ENCODE data around the gene POLDIP2. TPM values are rescaled to one million over a fixed set of nuclear protein-coding genes. Genes with fewer than 3 reads are reported as not detected.

POLDIP2 gene
- total and polyA plus RNA-seq, 2 donors from 2014 or later = 84.9 to 174 TPM

DNA sequence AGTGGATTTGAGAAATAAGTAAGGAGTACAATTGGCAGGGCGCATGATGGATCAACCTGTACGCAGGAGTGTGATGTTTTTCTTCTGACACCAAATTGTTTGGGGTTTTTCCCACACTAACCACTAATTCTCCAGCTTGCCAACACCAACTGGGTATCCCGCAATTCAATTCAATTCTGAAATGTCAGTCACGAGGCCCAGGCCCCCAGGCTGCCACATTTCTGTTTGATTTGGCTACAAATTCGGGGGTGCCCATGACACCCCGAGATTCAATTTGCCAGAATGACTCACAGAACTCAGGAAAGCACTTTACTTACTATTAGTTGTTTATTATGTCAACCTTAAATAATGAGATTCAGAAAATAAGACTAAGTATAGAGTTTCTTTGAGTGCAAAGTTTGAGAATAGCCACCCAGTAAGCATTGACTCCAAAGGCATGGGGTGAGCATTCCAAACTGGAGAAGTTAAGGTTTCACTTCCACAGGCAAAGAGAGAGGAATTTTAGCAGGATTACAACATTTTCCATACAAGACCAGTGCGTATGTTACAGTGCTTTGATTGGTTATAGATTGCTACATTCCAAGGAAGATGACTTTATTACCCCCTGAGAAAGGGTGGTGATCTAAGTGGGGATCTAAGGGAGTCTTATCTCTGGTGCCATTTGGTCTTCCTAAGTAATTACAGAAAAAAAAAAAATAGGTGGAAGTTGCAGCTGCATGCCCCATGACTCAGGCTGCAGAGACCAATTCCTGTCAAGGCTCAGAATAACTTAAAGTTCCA, 37.2 kb upstream of the POLDIP2 start:
- no peaks in the 10 kb centered on the region for H3K9me3 ChIP-seq (ENCODE audit: control insufficient read depth in 2 of 3, insufficient read depth in 1 of 3, low read length in 3 of 3)
- FAIRE-seq = no peak
- H3K9ac ChIP-seq (ENCODE audit: low read length in 3 of 3) = no peak overlapping the region
- H3K36me3 ChIP-seq (ENCODE audit: control insufficient read depth in 2 of 3, insufficient read depth in 3 of 3, low read length in 3 of 3) = peaks cover 6 to 20% (median 15%) of the 10 kb centered on the region in 3 donors
- H3K4me3 ChIP-seq (ENCODE audit: low read length in 3 of 3) = no peak overlapping the region
- DNase-seq = no peak
- intact Hi-C loops (cut with DNase I) = no loop called here
- H3K27ac ChIP-seq (ENCODE audit: low read depth in 2 of 2, low read length in 2 of 2) = no peak overlapping the region
- H3K27me3 ChIP-seq (ENCODE audit: control insufficient read depth, insufficient read depth, low read length) = no peaks in the 10 kb centered on the region
- peaks cover 0 to 18% (median 4%) of the 10 kb centered on the region in 3 donors for H3K4me1 ChIP-seq (ENCODE audit: control insufficient read depth in 2 of 3, insufficient read depth in 2 of 3, low read depth in 1 of 3, low read length in 3 of 3)
- TF ChIP-seq, protein P1, sequence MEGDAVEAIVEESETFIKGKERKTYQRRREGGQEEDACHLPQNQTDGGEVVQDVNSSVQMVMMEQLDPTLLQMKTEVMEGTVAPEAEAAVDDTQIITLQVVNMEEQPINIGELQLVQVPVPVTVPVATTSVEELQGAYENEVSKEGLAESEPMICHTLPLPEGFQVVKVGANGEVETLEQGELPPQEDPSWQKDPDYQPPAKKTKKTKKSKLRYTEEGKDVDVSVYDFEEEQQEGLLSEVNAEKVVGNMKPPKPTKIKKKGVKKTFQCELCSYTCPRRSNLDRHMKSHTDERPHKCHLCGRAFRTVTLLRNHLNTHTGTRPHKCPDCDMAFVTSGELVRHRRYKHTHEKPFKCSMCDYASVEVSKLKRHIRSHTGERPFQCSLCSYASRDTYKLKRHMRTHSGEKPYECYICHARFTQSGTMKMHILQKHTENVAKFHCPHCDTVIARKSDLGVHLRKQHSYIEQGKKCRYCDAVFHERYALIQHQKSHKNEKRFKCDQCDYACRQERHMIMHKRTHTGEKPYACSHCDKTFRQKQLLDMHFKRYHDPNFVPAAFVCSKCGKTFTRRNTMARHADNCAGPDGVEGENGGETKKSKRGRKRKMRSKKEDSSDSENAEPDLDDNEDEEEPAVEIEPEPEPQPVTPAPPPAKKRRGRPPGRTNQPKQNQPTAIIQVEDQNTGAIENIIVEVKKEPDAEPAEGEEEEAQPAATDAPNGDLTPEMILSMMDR (IDR thresholded peaks at IDR 0.05; ENCODE audit: borderline replicate concordance, extremely low read depth, insufficient read depth) = no peak

DNA sequence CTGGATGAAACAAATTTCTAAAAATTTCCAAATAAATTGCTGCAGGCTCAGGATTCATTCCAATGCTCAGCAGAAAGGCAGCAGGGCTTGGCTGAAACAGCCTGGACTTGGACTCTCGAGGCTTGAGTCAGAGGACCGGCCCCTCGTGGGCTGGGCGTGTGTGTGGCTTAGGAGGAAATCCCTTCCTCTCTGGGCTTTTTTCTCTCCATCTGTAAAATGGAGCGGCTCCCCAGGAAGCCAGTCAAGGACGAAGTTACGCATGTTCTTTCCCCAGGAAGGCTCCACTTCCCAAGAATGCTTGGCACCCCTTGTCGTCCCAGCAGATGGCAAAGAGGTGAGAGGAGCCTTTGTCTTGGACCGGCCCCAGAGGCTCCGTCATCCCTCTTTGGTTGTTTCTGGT, 35.2 kb upstream of the POLDIP2 start:
- Histone ChIP-seq H3K27ac (ENCODE audit: low read depth in 2 of 2, low read length in 2 of 2) (no peak overlapping the region), H3K27me3 (ENCODE audit: control insufficient read depth, insufficient read depth, low read length) (no peaks in the 10 kb centered on the region), H3K4me3 (ENCODE audit: low read length in 3 of 3) (no peak overlapping the region), H3K36me3 (ENCODE audit: control insufficient read depth in 2 of 3, insufficient read depth in 3 of 3, low read length in 3 of 3) (peaks cover 6 to 26% (median 19%) of the 10 kb centered on the region in 3 donors), H3K9ac (ENCODE audit: low read length in 3 of 3) (no peak overlapping the region), H3K4me1 (ENCODE audit: control insufficient read depth in 2 of 3, insufficient read depth in 2 of 3, low read depth in 1 of 3, low read length in 3 of 3) (peaks cover 0 to 3% (median 0%) of the 10 kb centered on the region in 3 donors), H3K9me3 (ENCODE audit: control insufficient read depth in 2 of 3, insufficient read depth in 1 of 3, low read length in 3 of 3) (no peaks in the 10 kb centered on the region)
- no peak for DNase-seq
- FAIRE-seq = no peak
- TF ChIP-seq, protein P1 (IDR thresholded peaks at IDR 0.05; ENCODE audit: borderline replicate concordance, extremely low read depth, insufficient read depth) = no peak
- intact Hi-C loops (cut with DNase I) = no loop called here

DNA sequence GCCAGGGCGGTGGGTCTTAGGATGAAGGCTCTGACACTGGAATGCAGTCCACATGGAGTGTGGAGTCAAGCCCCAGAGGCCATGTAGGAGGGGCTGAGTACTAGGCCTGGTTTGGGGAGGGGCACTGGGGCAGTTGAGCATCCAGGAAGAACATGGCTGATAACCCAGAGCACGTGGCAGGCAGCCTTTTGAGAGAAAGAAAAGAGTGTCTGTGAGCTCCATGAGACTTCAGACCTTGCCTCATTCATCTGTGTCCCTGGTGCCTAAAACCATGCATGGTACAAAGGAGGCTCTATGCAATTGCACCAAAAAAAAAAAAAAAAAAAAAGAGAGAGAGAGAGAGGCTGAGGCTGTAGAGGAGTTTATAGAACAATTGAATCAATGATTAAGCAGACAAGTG, 34.1 kb upstream of the POLDIP2 start:
- peaks cover 6 to 26% (median 19%) of the 10 kb centered on the region in 3 donors for H3K36me3 ChIP-seq (ENCODE audit: control insufficient read depth in 2 of 3, insufficient read depth in 3 of 3, low read length in 3 of 3)
- DNase-seq = no peak

More for the DNA sequence above, 34.1 kb upstream of the POLDIP2 start:
- TF ChIP-seq, protein P1 (IDR thresholded peaks at IDR 0.05; ENCODE audit: borderline replicate concordance, extremely low read depth, insufficient read depth) = no peak
- H3K4me1 ChIP-seq (ENCODE audit: control insufficient read depth in 2 of 3, insufficient read depth in 2 of 3, low read depth in 1 of 3, low read length in 3 of 3) = no peaks in the 10 kb centered on the region
- no peak overlapping the region for H3K4me3 ChIP-seq (ENCODE audit: low read length in 3 of 3)
- intact Hi-C loops (cut with DNase I) = no loop called here
- H3K9ac ChIP-seq (ENCODE audit: low read length in 3 of 3) = no peak overlapping the region
- no peak for FAIRE-seq
- H3K27ac ChIP-seq (ENCODE audit: low read depth in 2 of 2, low read length in 2 of 2) = no peak overlapping the region
- H3K27me3 ChIP-seq (ENCODE audit: control insufficient read depth, insufficient read depth, low read length) = no peaks in the 10 kb centered on the region
- H3K9me3 ChIP-seq (ENCODE audit: control insufficient read depth in 2 of 3, insufficient read depth in 1 of 3, low read length in 3 of 3) = no peaks in the 10 kb centered on the region

All from kidney (tissue), 14 donors.